Stimulated activated naive B cell treated with anti-CD40 and anti-IgM and Interleukin-4, amounts not matched to agents 10 μg/mL and 1 μg/mL and 100 μg/mL, for 72 hours (primary cell): ENCODE data around the gene LTBP2.

Experiments
- ATAC-seq, 2 donors: fragments of 150-1000 bp; cut with Tn5 transposase; replicated peaks; 2 replicates each; pipeline ENCODE4 v1.10.0; 2021; ENCODE audit warnings: moderate library complexity in 1 of 2
- DNase-seq: peaks from one replicate; pipeline ENCODE4 v3.0.0; 2021
- H3K27ac Mint-ChIP-seq: one replicate; pipeline ENCODE4 v1.8.0; 2022; ENCODE audit warnings: mild to moderate bottlenecking, mixed read lengths
- H3K27me3 Mint-ChIP-seq, 2 donors: one replicate each; pipeline ENCODE4 v1.8.0; 2022; ENCODE audit warnings: mixed read lengths in 2 of 2
- H3K36me3 Mint-ChIP-seq, 2 donors: one replicate each; pipeline ENCODE4 v1.8.0; 2022; ENCODE audit warnings: mixed read lengths in 2 of 2, mild to moderate bottlenecking in 1 of 2
- H3K4me1 Mint-ChIP-seq, 2 donors: one replicate each; pipeline ENCODE4 v1.8.0; 2022; ENCODE audit warnings: mixed read lengths in 2 of 2, mild to moderate bottlenecking in 1 of 2
- H3K4me3 Mint-ChIP-seq, 2 donors: one replicate each; pipeline ENCODE4 v1.8.0; 2022; ENCODE audit warnings: mild to moderate bottlenecking in 2 of 2, mixed read lengths in 2 of 2, moderate library complexity in 1 of 2
- H3K9me3 Mint-ChIP-seq, 2 donors: one replicate each; pipeline ENCODE4 v1.8.0; 2022; ENCODE audit warnings: mixed read lengths in 2 of 2, mild to moderate bottlenecking in 1 of 2

The LTBP2 gene

DNA sequence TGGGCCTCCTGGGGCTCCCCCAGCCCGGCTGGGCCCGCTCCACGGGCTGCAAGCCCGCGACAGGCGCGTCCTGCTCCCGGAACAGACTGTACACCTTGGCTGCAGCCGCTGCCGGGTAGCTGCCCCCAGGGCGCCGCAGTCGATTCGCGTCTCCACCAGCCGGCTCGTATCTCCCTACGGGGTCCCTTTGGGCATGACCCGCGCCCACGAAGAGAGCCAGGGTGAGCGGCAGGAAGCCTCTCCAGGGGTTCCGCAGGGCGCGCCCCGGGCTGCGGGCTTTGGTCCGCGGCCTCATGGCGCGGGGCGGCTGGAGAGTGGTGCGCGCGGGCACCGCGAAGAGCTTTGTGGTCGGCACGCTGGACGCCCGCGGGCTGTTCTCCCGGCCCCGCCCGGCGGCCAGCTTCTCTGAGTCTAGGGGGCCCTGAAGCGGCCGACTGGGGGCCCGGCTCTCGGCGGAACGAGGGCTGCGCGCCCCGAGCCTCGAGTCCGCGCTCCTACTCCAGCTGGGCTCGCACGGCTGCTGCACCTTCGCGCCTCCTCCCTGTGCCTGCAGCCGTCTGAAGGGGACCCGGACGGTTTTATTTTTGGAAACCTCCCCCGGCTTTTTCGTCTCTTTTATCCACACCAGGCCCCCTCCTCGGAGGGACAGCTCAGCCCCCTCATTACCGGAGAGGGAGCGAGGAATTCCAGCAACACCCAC is at the start of gene LTBP2:
TSS of gene LTBP2 (minus strand) at position 588 of the 700 bp plus-strand sequence. CDS start at position 295, 293 bp downstream.
- ATAC-seq = peak in 1 of 2 donors; percentile 18
- Mint-ChIP-seq H3K4me3 (peak within 1 kb of the TSS; percentile 74 to 80), H3K27ac (no peak within 1 kb of the TSS), H3K9me3 (no peaks in the 10 kb centered on the region), H3K4me1 (peaks cover 41 to 55% of the 10 kb centered on the region in 2 donors), H3K27me3 (peaks cover 28 to 36% of the 10 kb centered on the region in 2 donors), H3K36me3 (no peaks in the 10 kb centered on the region)
- DNase-seq = no peak

DNA sequence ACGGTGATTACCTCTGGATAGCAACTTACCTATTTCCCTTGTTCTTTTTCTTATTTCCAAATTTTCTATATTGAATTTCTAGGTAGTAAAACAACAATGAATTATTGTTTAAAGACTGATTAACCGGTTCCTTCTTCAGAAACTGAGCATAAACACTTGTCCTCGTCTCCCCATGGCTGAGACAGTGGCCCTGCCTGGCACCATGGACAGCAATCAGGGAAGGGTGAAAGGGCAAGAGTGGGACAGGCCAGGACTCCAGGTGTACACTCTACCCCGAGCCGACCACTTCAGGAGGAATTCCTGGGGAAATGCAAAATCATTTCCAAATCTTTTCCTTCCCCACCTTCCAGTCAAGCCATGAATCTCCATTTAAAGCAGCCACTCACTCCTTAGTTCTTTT is 48.8 kb upstream of the LTBP2 start:
- no peak overlapping the region for H3K27ac Mint-ChIP-seq

DNA sequence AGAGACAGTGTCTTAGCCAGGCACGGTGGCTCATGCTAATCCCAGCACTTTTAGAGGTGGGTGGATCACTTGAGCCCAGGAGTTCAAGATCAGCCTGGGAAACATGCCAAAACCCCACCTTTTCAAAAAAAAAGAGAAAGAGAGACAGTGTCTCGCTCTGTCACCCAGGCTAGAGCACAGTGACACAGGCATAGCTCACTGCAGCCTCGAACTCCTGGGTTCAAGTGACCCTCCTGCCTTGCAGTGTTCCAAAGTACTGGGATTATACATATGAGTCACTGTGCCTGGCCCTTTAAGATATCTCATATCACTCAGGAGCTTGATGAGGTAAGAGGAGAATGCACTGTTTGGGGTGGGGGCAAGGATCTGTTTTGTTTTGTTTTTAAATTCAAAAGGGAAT is 48.1 kb upstream of the LTBP2 start:
- no peak for DNase-seq
- no peak overlapping the region for H3K4me3 Mint-ChIP-seq
- no peaks in the 10 kb centered on the region for H3K9me3 Mint-ChIP-seq
- H3K27me3 Mint-ChIP-seq = no peaks in the 10 kb centered on the region
- H3K27ac Mint-ChIP-seq = no peak overlapping the region
- H3K36me3 Mint-ChIP-seq = peaks cover 44 to 55% of the 10 kb centered on the region in 2 donors
- no peak for ATAC-seq
- H3K4me1 Mint-ChIP-seq = no peaks in the 10 kb centered on the region

More for the DNA sequence above, 48.8 kb upstream of the LTBP2 start:
- no peak for DNase-seq
- Mint-ChIP-seq H3K4me3 (no peak overlapping the region), H3K27me3 (no peaks in the 10 kb centered on the region), H3K9me3 (no peaks in the 10 kb centered on the region), H3K4me1 (no peaks in the 10 kb centered on the region), H3K36me3 (peaks cover 48 to 50% of the 10 kb centered on the region in 2 donors)
- no peak for ATAC-seq

DNA sequence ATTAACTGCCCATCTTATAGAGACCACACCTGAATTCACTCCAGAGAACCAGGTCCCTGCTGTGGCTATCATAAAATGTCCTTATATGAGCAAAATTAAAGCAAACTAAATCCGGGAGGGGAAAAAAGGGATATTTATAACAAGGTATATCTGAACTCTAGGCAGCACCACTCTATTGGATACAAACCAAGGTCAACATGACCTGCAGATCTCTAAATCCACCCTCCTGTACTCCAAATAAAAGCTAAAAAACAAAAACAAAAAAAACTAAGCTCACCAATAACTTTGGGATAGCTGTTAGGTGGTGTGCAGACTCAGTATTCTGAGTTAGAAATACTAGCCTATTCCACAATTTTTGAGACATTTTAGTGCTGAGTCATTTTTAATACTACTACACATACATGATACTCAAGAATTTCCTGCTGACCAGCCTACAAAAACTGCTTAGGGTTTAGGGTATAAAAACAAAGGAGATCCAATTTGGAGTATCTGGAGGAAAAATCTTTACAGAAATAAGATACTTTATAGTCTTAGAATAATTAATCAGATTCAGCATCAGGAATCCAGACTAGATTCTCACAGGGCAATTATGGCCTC is 46.6 kb upstream of the LTBP2 start:
- no peaks in the 10 kb centered on the region for H3K27me3 Mint-ChIP-seq
- H3K36me3 Mint-ChIP-seq = peaks cover 39 to 54% of the 10 kb centered on the region in 2 donors
- H3K9me3 Mint-ChIP-seq = no peaks in the 10 kb centered on the region
- no peak for DNase-seq
- ATAC-seq = no peak
- no peak overlapping the region for H3K4me3 Mint-ChIP-seq
- H3K4me1 Mint-ChIP-seq = no peaks in the 10 kb centered on the region
- no peak overlapping the region for H3K27ac Mint-ChIP-seq

DNA sequence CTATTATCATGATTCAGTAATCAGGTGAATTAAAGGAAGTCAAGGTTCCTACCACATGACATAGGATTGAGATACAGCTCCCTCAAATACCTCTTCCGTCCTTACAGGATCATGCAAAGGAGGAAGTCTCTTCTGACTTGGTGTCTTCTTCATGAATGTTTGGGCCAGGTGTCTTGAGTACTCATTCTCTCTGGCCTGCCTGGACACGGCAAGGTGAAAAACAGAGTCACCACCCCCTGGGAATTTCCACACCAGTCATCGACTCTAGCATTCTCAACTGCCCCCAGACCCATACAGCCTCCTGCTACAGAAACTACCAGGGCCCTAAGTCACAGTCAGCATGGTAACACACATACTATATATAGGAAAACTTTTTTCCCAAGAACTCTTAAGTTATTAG is 44.9 kb upstream of the LTBP2 start:
- no peaks in the 10 kb centered on the region for H3K4me1 Mint-ChIP-seq
- peaks cover 28 to 45% of the 10 kb centered on the region in 2 donors for H3K36me3 Mint-ChIP-seq
- no peak for DNase-seq
- ATAC-seq = no peak
- H3K27me3 Mint-ChIP-seq = no peaks in the 10 kb centered on the region
- H3K4me3 Mint-ChIP-seq = no peak overlapping the region
- H3K27ac Mint-ChIP-seq = no peak overlapping the region
- no peaks in the 10 kb centered on the region for H3K9me3 Mint-ChIP-seq

DNA sequence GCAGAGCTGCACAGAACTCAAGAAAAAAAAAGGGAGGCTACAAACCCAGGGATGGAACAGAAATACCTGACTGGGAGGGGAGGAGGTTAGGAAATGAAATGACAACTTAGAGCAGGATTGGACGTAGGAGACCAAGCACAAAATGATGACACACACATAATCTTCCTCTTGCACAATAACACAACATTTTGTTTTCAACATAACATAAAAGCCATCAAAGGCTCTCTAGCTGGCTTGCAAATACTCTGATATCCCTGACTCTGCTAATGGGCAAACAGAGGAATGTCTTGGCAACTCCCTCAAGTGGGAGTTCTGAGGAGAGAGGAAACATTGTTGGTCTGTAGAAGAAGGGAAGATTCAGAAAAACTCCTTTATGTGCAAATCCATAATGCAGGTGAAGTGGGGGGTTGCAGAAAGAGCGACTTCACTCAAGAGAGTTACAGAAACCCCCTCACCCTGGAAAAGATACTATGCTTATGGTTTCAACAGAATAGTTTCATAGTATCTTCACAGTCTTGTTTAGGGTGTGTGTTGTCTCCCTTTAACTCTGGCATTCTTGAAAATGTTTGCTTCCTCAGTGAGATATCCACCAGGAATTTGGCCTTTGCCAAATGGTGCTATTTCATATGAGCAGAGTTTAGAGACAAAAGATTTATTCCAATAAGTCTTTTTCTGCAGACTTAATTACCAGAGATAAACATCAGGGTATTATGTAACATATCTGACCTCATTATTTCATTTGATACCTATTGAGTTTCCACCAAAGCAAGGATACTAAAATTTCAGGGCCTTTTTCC is 43.8 kb upstream of the LTBP2 start:
- ATAC-seq (no peak), DNase-seq (no peak)
- H3K27ac Mint-ChIP-seq = no peak overlapping the region
- H3K27me3 Mint-ChIP-seq = no peaks in the 10 kb centered on the region
- H3K36me3 Mint-ChIP-seq = peaks cover 21 to 34% of the 10 kb centered on the region in 2 donors
- H3K9me3 Mint-ChIP-seq = no peaks in the 10 kb centered on the region
- no peaks in the 10 kb centered on the region for H3K4me1 Mint-ChIP-seq
- H3K4me3 Mint-ChIP-seq = no peak overlapping the region

DNA sequence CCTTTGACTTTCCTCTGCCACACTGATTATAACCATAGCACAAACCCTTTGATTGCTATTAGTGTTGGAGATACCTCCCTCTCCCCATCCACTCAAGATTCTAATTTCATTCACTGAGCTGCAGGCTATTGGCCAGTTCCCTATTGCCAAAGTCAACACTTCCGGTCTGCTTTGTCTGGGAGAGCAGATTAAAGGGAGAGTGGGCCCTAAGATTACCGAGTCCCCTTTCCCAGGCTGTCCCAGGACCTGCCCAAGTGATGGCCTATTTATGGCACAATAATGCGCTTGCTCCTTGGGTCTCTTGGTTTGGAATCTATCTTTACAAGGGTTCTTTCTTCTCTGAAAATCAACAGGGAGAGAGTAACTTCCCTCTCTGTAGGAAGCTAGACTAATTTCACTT is 42.9 kb upstream of the LTBP2 start:
- Mint-ChIP-seq H3K27me3 (no peaks in the 10 kb centered on the region), H3K4me1 (no peaks in the 10 kb centered on the region), H3K27ac (no peak overlapping the region), H3K4me3 (no peak overlapping the region), H3K9me3 (no peaks in the 10 kb centered on the region), H3K36me3 (peaks cover 14 to 30% of the 10 kb centered on the region in 2 donors)
- ATAC-seq = no peak
- DNase-seq = no peak

DNA sequence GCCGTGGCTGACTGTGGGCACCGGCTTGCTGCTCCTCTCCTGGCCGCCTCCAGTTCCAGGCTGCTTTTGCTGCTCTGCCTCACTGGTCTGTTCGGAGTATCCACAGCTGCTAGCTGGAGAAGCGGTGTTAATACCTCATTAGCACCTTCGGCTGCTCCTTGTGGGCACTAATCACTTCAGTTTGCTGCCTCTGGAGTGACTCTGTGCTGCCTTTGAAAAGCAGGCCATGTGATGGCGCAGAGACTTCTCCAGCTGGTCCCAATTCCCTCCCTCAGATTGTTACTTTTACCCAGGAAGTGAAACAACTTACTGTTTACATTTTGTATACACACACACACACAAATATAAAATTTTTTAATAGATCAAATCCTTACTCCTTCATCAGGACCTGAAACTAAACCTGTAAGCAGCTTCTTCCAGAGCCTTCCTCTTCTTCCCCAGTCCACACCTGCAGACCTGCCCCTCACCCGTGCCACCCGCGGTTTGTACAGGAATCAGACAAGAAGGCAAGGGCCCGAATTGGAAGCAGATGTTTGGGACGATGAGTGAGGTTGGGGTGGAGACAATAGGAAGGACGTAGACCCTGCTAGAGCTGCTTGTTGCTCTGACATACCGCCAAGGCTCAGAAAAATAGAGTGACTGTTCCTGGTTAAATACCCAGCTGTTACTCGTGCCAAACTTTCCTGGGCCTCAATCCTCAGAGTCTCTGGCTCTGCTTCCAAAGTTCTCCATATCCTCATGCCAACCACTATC is 41.5 kb upstream of the LTBP2 start:
- no peak for DNase-seq
- Mint-ChIP-seq H3K27me3 (no peaks in the 10 kb centered on the region), H3K4me3 (no peak overlapping the region), H3K36me3 (peaks cover 13 to 30% of the 10 kb centered on the region in 2 donors), H3K9me3 (no peaks in the 10 kb centered on the region), H3K4me1 (no peaks in the 10 kb centered on the region), H3K27ac (no peak overlapping the region)
- ATAC-seq = no peak

DNA sequence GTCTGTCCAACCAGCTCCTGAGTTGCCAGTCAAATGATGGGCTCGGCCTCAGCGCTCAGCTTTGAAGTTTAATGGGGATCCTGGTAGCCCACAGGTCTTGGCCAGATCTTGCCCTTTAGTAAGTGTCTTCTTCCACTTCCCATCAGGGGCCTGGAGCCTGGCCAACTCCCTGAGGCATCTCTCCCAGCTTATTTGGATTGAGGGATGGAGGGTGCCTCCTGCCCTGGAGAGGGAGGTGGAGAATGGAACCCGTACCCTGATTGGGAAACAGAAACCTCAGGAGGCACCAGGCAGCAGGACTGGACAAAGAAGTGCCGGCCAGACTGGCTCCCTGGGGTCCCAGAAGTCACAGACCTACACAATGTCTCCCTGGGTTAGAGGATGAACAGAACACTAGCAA is 40.5 kb upstream of the LTBP2 start:
- no peaks in the 10 kb centered on the region for H3K9me3 Mint-ChIP-seq
- H3K4me1 Mint-ChIP-seq = peaks cover 0 to 3% of the 10 kb centered on the region in 2 donors
- H3K27me3 Mint-ChIP-seq = peaks cover 0 to 3% of the 10 kb centered on the region in 2 donors
- peaks cover 9 to 30% of the 10 kb centered on the region in 2 donors for H3K36me3 Mint-ChIP-seq
- H3K4me3 Mint-ChIP-seq = no peak overlapping the region
- no peak overlapping the region for H3K27ac Mint-ChIP-seq
- ATAC-seq (no peak), DNase-seq (no peak)

DNA sequence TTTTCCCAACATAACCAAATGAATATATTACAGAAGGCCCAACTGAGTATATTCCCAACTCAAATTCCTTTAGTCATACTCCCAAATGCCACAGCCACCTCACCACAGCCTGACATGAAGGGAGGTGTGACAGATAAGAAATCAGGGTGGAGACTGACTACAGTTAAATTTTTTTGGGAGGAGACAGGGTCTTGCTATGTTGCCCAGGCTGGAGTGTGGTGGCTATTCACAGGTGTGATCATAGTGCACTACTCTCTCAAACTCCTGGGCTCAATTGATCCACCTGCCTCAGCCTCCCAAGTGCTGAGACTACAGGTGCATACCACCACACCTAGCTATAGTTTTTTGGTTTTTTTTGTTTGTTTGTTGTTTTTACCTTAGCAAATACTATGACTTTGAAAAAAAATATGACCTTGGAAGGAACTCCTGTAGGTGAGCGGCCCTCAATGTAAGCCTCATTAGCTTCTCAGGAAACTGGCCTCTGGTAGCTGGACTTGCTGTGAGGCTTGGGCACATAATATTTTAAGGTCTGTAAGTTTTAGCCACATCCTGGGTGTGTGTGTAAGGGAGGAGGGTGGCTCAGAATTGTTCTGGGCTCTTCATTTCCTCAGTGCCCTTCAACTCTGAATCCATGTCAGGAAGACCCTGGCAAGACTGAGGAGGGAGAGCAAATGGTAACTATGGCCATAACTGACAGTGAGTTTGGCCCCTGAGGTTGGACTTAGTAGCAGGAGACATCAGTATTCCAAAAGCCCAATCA is 39.1 kb upstream of the LTBP2 start:
- Mint-ChIP-seq H3K27me3 (peaks cover 0 to 10% of the 10 kb centered on the region in 2 donors), H3K9me3 (no peaks in the 10 kb centered on the region), H3K27ac (no peak overlapping the region), H3K4me1 (peaks cover 0 to 3% of the 10 kb centered on the region in 2 donors), H3K4me3 (no peak overlapping the region), H3K36me3 (peaks cover 6 to 15% of the 10 kb centered on the region in 2 donors)
- DNase-seq = no peak
- ATAC-seq = no peak

DNA sequence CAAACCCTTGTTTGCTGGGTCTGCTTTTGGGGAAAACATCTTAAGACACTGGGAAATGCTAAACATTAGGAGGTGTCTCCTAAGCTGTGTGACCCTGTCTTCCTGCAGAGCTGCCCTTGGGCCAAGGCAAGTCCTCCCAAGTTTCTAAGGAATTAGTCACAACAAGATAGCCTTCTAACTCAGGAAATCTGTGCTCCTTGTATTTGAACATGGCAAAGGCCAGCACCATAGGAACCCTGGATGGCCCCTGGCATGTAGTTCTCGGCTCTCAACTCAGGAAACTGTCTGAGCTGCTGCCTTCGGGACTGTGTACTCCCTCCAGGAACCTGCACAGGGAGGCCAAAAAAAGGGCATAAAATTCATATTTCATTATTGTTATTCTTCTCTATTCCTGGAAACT is 37.6 kb upstream of the LTBP2 start:
- no peak overlapping the region for H3K27ac Mint-ChIP-seq
- H3K4me3 Mint-ChIP-seq = no peak overlapping the region
- no peak for DNase-seq
- peaks cover 6 to 19% of the 10 kb centered on the region in 2 donors for H3K27me3 Mint-ChIP-seq
- no peak for ATAC-seq
- no peaks in the 10 kb centered on the region for H3K9me3 Mint-ChIP-seq
- peaks cover 1 to 5% of the 10 kb centered on the region in 2 donors for H3K36me3 Mint-ChIP-seq
- peaks cover 3 to 4% of the 10 kb centered on the region in 2 donors for H3K4me1 Mint-ChIP-seq

DNA sequence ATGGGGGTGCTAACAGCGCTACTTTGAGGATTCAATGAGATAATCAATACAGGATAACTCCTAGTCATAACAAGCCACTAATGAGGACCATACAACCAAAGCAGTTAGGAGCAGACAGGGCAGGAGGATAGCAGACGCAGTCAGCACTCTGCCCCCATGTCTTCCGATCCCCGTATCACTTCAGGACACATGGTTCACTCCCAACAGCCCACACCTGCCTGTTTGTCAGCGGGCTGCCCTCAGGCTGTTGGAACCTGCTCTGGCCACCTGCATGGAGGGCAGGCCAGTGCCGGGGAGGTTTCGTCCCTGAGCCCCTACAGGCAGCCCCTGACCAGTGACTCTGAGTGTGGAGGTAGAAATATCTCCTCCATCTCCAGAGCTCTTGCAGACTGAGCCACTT is 37.1 kb upstream of the LTBP2 start:
- Mint-ChIP-seq H3K27ac (peak overlapping the region; percentile 20), H3K4me1 (peaks cover 3 to 4% of the 10 kb centered on the region in 2 donors), H3K9me3 (no peaks in the 10 kb centered on the region), H3K36me3 (peaks cover 1 to 4% of the 10 kb centered on the region in 2 donors), H3K4me3 (no peak overlapping the region), H3K27me3 (peaks cover 6 to 19% of the 10 kb centered on the region in 2 donors)
- ATAC-seq (no peak), DNase-seq (no peak)

DNA sequence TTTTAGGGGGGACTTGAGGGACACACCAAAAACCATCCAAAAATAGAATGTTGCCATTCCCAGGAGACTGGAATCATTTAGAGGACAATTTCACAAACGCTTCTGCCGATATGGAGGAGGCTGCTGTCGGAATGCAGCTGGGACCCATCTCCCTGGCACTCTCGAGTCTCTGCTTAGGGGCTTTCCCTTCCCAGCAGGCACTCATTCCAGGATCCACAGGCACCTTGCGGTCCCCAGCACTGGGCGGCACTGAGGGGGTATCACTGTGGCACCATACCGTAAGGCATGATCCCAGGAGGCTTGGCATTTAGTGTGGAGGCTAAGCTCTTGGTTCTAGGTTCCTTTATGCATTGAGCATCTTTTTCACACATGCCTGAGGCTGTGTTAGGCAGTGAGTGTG is 36.6 kb upstream of the LTBP2 start:
- ATAC-seq = no peak
- Mint-ChIP-seq H3K9me3 (no peaks in the 10 kb centered on the region), H3K4me1 (peaks cover 3 to 4% of the 10 kb centered on the region in 2 donors), H3K27ac (no peak overlapping the region), H3K36me3 (peaks cover 0 to 1% of the 10 kb centered on the region in 2 donors), H3K27me3 (peaks cover 6 to 19% of the 10 kb centered on the region in 2 donors), H3K4me3 (no peak overlapping the region)
- DNase-seq = no peak
